ENCODE results near the gene MAGOH.

DNA sequence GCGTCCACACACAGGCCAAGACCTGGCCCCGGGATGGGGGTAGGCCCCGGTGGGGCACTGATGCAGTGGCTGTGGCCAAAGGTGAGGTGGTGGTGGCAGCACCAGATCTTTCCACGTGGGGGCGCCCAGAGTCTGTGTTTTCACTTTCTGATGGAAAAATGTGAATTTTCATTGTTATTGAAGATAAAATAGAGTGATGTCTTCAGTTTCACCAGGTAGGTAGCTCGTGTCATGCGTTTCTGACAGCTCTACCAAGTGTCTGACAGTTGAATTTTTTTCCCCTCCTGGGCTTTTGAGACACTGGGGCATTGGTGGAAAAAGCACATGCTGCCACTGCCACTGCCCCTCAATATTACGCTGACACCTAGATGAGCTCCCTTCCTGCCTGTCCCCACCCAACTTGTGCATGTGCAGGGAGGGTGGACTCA is 40.0 kb upstream of the MAGOH start:
- TF ChIP-seq CTCF (IDR thresholded peaks at IDR 0.05) (peak; percentile 72 to 94 (median 89)), POLR2A (IDR thresholded peaks at IDR 0.05) (no peak), POLR2AphosphoS5 (IDR thresholded peaks at IDR 0.05) (no peak)
